GM19193 (cell line): ENCODE measurements around the gene PLAC1.

Source experiments
- POLR2A ChIP-seq: IDR thresholded peaks from 4 replicates; pipeline ENCODE4 v1.6.1; 2011; ENCODE audit not compliant: insufficient read depth, insufficient read length; ENCODE audit errors: extremely low read depth

Gene PLAC1

DNA sequence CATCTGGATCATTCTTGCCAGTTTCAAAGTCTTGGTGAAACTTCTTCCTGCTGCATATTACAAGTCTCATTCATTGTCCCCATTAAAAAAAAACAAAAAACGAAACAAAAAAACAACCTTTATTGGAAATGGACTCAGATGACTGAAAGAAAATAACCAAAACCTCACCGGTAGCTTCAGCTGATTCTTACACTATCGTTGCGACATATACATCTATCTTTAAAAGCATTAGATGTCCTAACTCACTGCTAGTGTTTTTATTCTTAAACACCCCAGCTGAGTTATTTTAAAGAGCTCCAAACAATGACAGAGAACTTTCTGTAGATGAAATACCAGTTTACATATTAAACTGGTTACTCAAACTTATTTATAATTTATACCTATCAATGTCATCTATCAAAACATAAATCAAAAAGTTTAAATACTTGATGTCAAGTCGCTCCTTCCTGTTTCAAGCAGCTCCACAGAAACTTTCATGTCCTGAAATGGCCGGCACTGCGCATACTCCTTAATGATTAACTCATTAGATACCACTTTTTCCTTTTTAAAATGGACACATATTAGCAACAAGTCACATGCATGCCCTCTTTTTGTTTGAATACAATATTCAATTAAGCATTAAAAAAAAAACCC lies 111.1 kb downstream of the PLAC1 start:
- TF ChIP-seq POLR2A, result no peak

- TF ChIP-seq POLR2A, result no peak
Measured at GRCh38 chrX:134546187-134546586, 112.1 kb downstream of the PLAC1 start.

GRCh38 chrX:134545510-134545909 lies 112.8 kb downstream of the PLAC1 start:
- no peak for TF ChIP-seq POLR2A

- TF ChIP-seq POLR2A, result peak; percentile 30
Measured at GRCh38 chrX:134544513-134545151, 113.6 kb downstream of the PLAC1 start.

GRCh38 chrX:134544135-134544512 lies 114.1 kb downstream of the PLAC1 start:
- TF ChIP-seq POLR2A, result no peak

DNA sequence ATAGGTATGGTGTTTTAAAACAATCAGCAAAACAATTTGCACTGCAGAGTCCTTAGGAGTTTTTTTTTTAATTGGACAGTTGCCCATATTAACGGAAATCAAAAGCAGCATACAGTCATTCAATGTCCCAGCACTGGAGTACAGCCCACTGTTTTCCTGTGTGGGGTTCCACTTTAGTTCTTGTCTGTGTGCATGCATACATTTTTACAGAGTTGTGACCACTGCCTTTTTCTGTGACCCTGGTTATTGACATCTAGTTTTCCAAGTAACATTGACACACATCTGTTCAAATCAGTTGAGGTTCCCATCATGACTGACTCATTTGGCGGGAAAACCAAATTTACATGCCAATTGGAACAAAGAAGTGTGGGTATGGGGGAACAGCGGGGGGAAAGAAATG lies 115.0 kb downstream of the PLAC1 start:
- TF ChIP-seq POLR2A, result no peak

GRCh38 chrX:134542485-134542884 lies 115.8 kb downstream of the PLAC1 start:
- TF ChIP-seq POLR2A, result no peak

DNA sequence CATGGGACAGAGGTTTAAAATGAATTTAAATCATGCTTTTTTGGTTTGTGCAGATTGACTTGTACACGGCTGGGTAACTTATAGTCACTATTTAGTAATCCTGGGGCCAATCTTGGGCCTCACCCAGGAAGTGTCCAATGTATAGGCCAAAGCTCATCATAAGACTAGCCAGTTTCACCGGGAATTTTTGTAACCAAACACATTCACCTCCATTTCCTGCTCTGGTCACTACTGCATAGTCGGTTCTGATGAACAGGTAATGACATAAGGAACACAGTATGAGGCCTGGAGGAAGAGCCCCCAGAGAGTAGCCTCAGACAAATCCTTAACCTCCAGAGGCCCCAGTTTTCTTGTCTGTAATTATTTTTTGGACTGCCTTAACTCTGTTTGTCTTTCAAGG lies 116.4 kb downstream of the PLAC1 start:
- no peak for TF ChIP-seq POLR2A

GRCh38 chrX:134538316-134538715 lies 120.0 kb downstream of the PLAC1 start:
- TF ChIP-seq POLR2A, result no peak

DNA sequence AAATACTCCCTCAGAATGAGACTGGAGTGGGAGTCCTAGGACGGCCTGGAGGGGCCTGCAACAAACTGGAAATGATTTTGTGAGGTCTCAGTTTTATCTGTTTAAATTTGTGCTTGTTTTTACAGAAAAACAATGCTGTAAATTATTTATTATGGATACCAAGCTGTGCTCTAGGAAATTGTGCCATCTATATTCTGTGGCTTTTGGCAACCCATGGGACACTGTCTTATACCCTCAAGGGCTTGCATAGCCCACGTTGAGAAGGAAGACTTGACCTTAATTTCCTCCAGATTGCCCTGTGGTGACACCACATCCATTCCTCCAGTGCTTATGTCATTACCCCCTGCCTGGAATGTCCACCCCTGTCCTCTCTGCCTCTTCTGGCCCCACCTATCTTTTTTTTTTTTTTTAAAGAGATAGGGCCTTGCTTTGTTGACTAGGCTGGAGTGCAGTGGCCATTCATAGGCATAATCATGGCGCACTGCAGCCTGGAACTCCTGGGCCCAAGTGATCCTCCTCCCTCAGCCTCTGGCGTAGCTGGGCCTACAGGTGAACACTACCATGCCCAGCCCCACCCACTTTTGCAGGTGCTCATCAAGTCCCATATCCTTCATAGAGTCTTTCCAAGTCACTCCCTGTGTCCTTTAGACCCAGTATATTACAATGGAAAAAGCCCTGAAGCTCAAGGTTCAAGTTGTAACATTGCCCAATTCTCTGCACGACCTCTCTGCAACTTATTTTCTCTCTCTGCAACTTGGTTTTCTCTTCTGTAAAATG lies 120.9 kb downstream of the PLAC1 start:
- TF ChIP-seq POLR2A, result no peak

GRCh38 chrX:134533952-134534351 lies 124.3 kb downstream of the PLAC1 start:
- TF ChIP-seq POLR2A, result no peak

- no peak for TF ChIP-seq POLR2A
Measured at GRCh38 chrX:134533352-134533751, 124.9 kb downstream of the PLAC1 start.

DNA sequence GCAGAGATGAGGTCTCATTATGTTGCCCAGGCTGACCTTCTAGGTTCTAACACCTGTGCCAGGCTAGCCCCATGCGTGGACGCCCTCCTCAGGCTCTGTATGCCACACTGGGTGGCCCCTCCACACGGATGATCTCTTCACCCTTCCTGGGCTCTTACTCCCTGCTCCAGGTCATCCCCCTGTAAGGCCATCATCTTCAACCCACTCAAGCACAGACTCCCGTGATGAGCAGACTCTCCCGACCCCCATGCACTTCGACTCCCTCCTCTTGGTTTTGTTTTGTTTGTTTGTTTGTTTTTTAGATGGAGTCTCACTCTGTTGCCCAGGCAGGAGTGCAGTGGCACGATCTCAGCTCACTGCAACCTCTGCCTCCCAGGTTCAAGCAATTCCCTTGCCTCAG lies 127.4 kb downstream of the PLAC1 start:
- TF ChIP-seq POLR2A, result no peak

DNA sequence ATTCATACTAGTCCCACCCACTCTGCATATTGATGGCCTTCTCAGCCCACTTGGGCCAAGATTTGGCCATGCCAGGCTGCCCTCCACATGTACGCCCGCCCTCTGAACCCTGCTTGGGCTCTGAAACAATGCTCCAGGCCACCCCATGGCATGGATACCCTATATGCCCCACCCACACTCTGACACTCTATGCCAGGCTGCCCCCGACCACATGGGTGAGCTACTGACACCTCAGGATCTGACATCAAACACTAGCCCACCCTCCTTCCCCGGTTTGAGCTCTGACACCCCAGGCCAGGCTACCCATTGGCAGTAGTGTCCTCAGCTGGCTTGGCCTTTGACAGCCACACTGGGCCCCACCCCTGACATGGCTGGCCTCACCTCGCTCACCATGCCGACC lies 128.8 kb downstream of the PLAC1 start:
- TF ChIP-seq POLR2A, result no peak

DNA sequence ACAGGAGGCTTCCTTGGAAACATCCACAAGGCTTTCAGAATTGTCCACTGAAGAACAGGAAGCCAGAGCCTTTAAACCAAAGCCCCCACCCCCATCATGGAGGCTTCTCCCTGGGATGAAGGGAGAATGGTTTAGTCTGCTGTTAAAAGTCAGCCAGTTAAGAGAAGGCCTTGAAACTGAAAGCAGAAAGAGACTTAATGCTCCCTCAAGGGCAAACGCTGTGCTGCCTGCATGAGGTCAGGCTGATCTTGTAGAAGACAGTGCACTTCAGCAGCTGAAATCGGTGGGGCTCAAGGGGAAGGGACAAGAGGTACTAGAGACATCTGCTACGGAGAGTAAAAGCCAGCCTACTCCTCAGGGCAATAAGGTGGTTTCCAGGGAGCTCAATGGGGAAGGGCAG lies 129.3 kb downstream of the PLAC1 start:
- no peak for TF ChIP-seq POLR2A

- TF ChIP-seq POLR2A, result no peak
Measured at GRCh38 chrX:134526399-134526798, 131.9 kb downstream of the PLAC1 start.
